KMS-11 (cell line): ENCODE results near the gene ZNF687.

Source experiments
- H2AFZ ChIP-seq: fragments of 200-600 bp; sonication (generic); 2 replicates; pipeline ENCODE4 v1.6.1; 2016; ENCODE audit warnings: antibody characterized with exemption, mixed run types, low read depth
- H3K27ac ChIP-seq: fragments of 200-600 bp; sonication (generic); 2 replicates; pipeline ENCODE4 v1.6.1; 2016; ENCODE audit warnings: mild to moderate bottlenecking, mixed run types
- H3K27me3 ChIP-seq: fragments of 200-600 bp; sonication (generic); 2 replicates; pipeline ENCODE4 v1.6.1; 2017; ENCODE audit warnings: mild to moderate bottlenecking, low read depth, mixed run types, moderate library complexity; ENCODE audit not compliant: insufficient read depth
- H3K36me3 ChIP-seq: fragments of 200-600 bp; sonication (generic); 2 replicates; pipeline ENCODE4 v1.6.1; 2017; ENCODE audit warnings: mild to moderate bottlenecking, mixed run types; ENCODE audit not compliant: insufficient read depth
- H3K4me1 ChIP-seq: fragments of 200-600 bp; sonication (generic); 2 replicates; pipeline ENCODE4 v1.6.1; 2016; ENCODE audit warnings: mild to moderate bottlenecking, low read depth, mixed run types; ENCODE audit not compliant: poor library complexity, severe bottlenecking
- H3K4me2 ChIP-seq: fragments of 200-600 bp; sonication (generic); 2 replicates; pipeline ENCODE4 v1.7.0; 2016; ENCODE audit warnings: mild to moderate bottlenecking, mixed run types
- H3K4me3 ChIP-seq: fragments of 200-600 bp; sonication (generic); IDR thresholded peaks from 2 replicates; pipeline ENCODE4 v1.6.1; 2017; ENCODE audit warnings: low read depth, low read length, mixed read lengths; ENCODE audit not compliant: insufficient read depth
- H3K79me2 ChIP-seq: fragments of 200-600 bp; sonication (generic); 2 replicates; pipeline ENCODE4 v1.6.1; 2016; ENCODE audit warnings: low read depth, mixed run types; ENCODE audit not compliant: insufficient read depth
- H3K9ac ChIP-seq: fragments of 200-600 bp; sonication (generic); 2 replicates; pipeline ENCODE4 v1.6.1; 2016; ENCODE audit warnings: mild to moderate bottlenecking, mixed run types
- H4K20me1 ChIP-seq: fragments of 200-600 bp; sonication (generic); 2 replicates; pipeline ENCODE4 v1.6.1; 2016; ENCODE audit warnings: mild to moderate bottlenecking, mixed run types; ENCODE audit not compliant: insufficient read depth
- CTCF ChIP-seq: fragments of 200-600 bp; sonication (generic); conservative IDR thresholded peaks from 2 replicates; pipeline ENCODE4 v1.6.1; 2017; ENCODE audit warnings: low read depth, mild to moderate bottlenecking, antibody characterized with exemption, low read length, moderate library complexity, mixed read lengths

ZNF687 gene

GRCh38 chr1:151311589-151312331, 29.7 kb downstream of the ZNF687 start:
- no peaks in the 10 kb centered on the region for H3K27me3 ChIP-seq
- no peak overlapping the region for H3K9ac ChIP-seq

DNA sequence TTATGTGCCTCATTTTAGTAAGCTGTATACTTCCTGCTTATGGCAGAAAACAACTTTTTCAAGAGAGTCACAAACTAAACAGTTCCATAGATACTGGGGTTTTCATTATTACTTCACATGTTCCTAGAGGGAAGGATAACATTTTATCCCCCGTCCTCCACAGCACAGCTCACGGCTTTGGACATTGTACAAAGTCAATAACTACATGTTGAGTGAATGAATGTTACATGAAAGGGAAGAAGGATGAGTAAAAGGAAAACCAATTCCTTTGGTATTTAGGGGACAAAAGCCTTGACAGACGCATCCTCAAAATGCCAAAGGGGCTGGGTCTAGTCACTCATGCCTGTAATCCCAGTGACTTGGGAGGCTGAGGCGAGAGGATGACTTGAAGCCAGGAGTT, 30.3 kb downstream of the ZNF687 start:
- Histone ChIP-seq H4K20me1 (no peaks in the 10 kb centered on the region), H3K4me3 (no peak overlapping the region), H3K36me3 (peaks cover 13% of the 10 kb centered on the region; the same call in 1 of the 2 replicates), H3K27me3 (no peaks in the 10 kb centered on the region), H3K4me1 (peaks cover 7% of the 10 kb centered on the region), H3K4me2 (no peak overlapping the region), H2AFZ (no peak overlapping the region), H3K9ac (no peak overlapping the region), H3K79me2 (peaks cover 2% of the 10 kb centered on the region; the same call in 1 of the 2 replicates), H3K27ac (no peak overlapping the region)
- no peak for TF ChIP-seq CTCF

More at GRCh38 chr1:151311589-151312331, 29.7 kb downstream of the ZNF687 start:
- no peak overlapping the region for H3K4me2 ChIP-seq
- no peak for TF ChIP-seq CTCF
- H2AFZ ChIP-seq: no peak overlapping the region
- H4K20me1 ChIP-seq: no peaks in the 10 kb centered on the region
- no peak overlapping the region for H3K4me3 ChIP-seq
- no peaks in the 10 kb centered on the region for H3K79me2 ChIP-seq
- peaks cover 7% of the 10 kb centered on the region for H3K4me1 ChIP-seq
- no peak overlapping the region for H3K27ac ChIP-seq
- H3K36me3 ChIP-seq: peaks cover 19% of the 10 kb centered on the region; the same call in 1 of the 2 replicates

DNA sequence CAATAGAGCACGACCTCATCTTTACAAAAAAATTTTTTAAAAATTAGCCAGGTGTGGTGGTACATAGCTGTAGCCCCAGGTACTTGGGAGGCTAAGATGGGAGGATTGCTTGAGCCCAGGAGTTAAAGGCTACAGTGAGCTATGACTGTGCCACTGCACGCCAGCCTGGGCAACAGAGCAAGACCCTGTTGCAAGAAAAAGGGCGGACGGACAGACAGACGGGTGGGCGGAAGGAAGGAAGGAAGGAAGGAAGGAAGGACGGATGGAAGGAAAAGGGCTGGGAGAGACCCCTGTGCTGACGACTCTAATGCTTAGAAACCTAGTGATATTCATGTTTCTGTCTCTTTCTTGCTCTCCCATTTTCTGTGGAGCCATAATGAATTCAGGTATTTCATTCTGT, 30.7 kb downstream of the ZNF687 start:
- no peak for TF ChIP-seq CTCF
- peaks cover 10% of the 10 kb centered on the region; the same call in 1 of the 2 replicates for H3K36me3 ChIP-seq
- H3K4me2 ChIP-seq: no peak overlapping the region
- H2AFZ ChIP-seq: no peak overlapping the region
- peaks cover 6% of the 10 kb centered on the region; the same call in 1 of the 2 replicates for H3K79me2 ChIP-seq
- no peak overlapping the region for H3K9ac ChIP-seq
- peaks cover 7% of the 10 kb centered on the region for H3K4me1 ChIP-seq
- no peak overlapping the region for H3K4me3 ChIP-seq
- no peaks in the 10 kb centered on the region for H4K20me1 ChIP-seq
- H3K27ac ChIP-seq: no peak overlapping the region
- no peaks in the 10 kb centered on the region for H3K27me3 ChIP-seq

- Histone ChIP-seq H3K4me2 (no peak overlapping the region), H3K36me3 (peaks cover 10% of the 10 kb centered on the region; the same call in 1 of the 2 replicates), H3K27me3 (no peaks in the 10 kb centered on the region), H3K27ac (no peak overlapping the region), H3K9ac (no peak overlapping the region), H3K4me1 (peaks cover 7% of the 10 kb centered on the region), H4K20me1 (no peaks in the 10 kb centered on the region), H3K4me3 (no peak overlapping the region), H3K79me2 (peaks cover 7% of the 10 kb centered on the region; the same call in 1 of the 2 replicates), H2AFZ (no peak overlapping the region)
- TF ChIP-seq CTCF: no peak
These were observed 31.4 kb downstream of the ZNF687 start for GRCh38 chr1:151313501-151313900.
